NOMO-1 (cell line): ENCODE results near the gene NAGS.
"Not testable (repeated sequence)": the region's sequence is repeated elsewhere in the genome, so short reads cannot be mapped to it uniquely, and the experiment has no call there.

Experiments
- DNase-seq, 2 experiments: peaks; one replicate each; lab custom pipeline; 2025; ENCODE audit not compliant: unreplicated experiment in 2 of 2; lab: John Stamatoyannopoulos, UW

Gene NAGS

DNA sequence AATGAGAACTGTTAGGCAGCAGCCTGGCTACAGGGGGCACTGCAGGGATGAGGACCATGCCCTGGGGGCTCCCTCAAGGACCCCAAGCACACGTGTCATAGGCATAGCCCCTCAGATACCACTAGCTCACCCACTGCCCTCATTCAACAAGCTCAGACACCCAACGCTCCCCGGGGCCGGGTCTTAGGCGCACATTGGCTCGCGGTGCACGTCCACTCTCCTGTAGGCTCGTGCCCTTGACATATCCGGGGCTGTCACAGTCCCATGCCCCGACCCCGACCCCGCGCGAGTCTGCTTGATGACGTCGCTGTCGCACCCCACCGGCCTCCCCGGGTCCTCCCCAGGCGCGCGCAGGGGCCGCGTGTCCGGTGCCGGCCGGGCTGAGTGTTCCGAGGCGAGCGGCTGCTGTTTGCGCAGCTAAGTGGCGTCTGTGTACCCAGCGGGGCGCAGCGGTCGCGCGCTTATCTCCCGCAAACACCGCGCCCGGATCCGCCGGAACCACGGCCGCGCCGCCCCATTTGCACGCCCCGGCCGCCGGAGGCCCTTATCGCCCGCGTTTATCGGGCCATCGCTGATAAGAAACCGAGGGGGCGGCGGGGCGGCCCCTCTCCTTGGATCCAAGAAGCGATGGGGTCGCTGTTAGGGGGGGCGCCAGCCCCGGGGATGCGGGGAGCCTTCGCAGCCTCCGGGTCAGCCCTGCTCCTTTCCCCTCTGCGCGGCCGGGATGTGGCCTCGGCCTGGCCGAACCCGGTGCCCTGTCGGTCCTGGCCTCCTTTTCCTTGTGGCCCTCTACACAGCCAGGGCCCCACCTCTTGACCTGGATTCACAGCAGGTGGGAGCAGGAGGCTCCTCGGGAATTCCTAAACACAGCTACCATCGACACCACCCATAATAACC is 20.7 kb upstream of the NAGS start:
- DNase-seq, result no peak

DNA sequence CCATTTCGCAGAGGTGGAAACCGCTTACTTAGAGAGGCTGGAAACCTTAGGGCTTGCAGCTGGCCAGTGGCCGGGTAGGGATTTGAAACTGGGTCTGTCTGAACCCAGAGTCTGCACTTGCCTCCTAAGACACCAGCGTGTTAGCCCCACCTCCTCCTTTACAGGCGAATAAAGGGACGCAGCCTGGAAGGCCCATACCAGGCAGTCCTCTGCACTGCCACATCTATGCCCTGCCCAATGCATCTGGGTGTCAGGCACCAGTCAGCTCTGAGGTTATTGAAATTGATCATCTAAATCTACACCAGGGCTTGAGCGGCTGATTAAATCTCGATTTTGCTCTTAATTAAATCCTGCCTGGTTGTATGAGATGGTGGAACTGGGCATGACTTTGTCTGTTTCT is 19.9 kb upstream of the NAGS start:
- no peak for DNase-seq

DNA sequence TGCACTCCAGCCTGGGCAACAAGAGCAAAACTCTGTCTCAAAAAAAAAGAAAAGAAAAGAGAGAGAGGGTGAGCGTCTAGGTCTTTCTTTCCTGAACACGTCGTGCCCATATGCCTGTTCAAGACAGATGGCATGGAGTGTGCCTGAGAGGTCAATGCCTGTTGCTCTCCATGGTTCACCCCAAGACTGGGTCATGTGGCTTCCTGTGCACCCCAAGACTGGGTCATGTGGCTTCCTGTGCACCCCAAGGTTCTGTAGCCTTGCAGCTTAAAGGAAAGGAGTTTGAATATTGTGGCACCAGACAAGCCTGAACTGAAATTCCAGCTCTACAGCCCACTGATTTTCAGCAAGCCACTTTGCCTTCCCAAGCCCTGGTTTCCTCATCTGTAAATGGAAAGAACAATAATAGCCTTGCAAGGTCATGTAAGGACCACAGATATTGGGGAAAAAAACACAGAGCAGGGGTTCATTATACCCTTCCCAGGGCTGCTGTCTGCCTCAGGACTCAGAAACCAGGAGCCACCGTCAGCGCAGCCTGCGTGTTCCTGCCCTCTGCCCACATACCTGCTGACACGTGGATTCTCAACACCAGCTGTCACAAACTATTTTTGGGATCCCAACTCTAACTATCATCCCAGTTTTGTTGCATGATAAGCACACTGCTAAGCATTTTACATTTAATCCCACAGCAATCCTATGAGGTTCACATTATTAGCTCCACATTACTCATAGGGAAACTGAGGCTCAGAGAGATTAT is 18.0 kb upstream of the NAGS start:
- no peak for DNase-seq

DNA sequence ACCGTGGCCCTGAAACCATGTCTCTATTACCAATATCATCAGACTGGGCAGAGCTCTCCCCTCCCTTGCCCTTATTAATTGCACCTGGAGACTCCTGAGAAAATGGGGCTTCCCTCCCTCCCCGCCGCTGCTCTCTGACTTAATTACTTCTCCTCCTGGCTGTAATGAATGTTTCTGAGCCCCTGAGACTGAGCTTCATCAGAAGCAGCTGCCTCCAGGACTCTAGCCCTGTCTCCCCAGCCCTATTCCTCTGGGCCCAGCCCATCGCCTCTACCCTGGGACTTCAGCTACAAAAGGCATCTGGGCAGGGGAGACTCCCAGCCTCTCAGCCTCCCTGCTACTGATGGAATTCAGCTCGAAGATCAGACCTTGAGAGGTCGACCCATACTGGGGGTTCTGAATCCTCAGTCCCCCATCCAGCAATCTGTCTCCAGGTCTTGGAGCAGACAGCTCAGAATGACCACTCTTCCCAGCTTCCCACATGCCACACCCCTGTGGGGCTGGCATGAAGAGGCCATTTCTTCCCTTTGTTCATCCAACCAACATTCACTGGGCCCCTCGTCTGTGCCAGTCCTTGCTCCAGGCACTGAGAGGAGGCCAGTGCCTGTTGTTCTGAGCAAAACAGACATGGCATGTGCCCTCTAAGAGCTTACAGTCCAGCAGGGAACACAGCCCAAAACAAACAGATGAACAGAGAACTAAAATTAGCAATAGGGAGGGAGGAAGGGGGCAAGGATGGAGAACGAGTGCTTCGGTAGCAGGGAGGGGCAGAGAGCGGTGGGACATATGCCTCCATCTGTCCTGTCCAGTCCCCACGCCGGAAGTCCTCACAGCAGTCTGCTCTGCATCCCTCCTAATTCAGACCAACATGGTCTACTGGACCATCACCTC is 17.0 kb upstream of the NAGS start:
- no peak for DNase-seq

DNA sequence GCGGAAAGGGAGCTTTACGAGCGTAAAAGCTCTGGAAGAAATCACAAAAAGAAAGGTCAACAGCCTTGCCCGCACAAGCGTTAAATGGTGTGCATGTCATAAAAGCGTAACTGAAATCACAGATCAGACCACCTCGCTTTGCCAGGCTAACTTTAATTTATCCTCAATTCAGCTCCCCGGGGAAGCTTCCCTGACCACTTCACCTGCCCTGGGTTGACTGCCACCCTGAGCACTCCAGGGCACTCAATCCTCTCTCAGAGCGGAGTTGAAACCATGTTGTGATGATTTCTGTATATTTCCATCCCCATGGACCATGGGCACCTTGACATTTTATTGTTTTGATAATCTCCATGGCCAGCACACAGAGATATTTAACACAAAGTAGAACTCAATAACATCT is 16.1 kb upstream of the NAGS start:
- no peak for DNase-seq

DNA sequence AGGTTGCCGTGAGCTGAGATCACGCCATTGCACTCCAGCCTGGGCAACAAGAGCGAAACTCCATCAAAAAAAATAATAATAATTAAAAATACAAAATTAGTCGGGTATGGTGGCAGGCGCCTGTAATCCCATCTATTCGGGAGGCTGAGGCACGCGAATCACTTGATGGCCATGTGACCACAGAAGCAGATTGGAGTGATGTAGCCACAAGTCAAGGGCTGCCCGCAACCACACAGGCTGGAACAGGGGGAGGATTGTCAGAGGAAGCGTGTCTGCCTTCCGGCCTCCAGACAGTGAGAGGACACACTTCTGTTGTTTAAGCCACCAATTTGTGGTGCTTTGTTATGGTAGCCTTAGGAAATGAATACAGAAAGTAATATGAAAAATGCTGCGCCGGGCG is 11.8 kb upstream of the NAGS start:
- DNase-seq, result no peak

DNA sequence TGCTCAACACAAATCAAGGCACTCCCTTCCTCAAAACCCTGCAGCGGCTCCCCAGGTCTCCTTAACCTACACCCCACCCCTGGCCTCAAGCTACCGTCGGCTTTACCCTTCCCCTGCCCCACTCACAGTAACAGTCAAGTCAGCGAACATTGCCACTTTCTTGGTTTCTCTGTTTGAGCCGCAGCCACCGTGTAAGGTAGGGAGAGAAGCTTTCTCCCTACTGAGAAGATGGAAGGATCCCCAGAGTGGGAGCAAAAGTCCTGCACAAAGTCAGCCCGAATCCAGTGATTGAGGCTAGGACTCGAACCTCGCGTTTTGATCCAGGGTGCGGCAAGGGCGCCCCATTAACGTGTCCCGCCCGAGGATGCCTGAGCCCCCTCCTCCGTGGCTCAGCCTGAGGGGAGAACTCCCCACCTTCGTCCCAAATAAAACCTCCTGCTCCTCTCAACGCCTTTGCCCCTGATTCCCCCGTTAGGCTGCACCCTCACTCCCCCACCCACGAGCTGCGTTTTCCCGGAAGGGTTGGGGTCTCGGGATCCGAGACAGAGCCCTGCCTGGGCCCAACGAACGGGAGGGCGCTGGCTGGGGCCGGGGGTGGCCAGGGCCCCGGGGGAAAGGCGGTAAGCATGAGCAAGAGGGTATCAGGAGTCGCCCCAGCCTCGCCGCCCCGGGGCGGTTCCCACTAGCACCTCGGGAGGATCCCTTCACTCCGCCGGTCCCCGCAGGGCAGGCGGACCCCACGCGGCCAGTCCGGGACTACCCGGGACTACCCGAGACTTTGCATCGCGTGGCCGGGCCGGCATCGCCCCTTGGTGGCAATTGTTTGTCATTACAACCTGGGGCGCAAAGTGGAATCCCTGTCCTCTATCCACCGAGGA is 9.9 kb upstream of the NAGS start:
- DNase-seq, result peak; percentile 40 to 46

DNA sequence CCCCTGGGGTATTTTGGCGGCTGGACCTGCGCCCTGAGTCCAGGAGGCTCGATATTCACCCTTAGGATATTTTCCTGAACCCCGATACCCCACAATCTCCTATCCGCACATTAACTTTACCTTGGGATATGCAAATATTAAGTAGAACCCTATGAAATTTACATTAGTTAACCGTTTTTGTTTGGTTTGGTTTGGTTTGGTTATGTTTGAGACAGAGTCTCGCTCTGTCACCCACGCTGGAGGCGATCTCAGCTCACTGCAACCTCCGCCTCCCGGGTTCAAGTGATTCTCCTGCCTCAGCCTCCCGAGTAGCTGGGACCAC is 9.3 kb upstream of the NAGS start:
- DNase-seq, result no peak

DNA sequence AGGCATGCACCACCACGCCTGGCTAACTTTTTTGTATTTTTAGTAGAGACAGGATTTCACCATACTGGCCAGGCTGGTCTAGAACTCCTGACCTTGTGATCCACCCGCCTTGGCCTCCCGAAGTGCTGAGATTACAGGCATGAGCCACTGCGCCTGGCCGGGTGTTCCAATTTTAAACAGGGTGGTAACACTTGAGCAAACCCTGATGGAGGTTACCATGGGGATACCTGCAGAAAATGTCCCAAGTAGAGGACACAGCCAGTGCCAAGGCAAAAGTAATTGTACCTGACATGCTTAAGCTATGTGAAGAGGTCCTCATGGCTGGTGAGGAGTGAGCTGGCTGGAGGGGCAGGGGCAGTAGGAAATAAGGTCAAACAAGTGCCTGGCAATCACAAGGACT is 7.2 kb upstream of the NAGS start:
- DNase-seq, result not testable (repeated sequence)

DNA sequence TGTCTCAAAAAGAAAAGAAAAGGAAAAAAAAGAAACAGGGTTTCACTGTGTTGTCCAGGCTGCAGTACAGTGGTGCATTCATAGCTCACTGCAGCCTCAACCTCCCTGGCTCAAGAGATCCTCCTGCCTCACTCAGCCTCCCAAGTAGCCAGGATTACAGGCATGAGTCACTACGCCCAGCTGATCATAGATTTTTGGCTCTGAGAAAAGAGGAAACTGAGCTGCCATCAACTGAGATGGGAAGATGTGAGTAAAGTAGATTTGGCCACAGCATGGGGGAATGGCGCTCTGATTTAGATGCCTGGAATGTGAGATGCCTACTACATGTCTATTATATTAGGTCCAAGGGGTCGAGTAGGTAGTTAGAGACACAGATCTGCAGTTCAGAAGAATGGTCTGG is 5.9 kb upstream of the NAGS start:
- peak; percentile 35 to 49 for DNase-seq

DNA sequence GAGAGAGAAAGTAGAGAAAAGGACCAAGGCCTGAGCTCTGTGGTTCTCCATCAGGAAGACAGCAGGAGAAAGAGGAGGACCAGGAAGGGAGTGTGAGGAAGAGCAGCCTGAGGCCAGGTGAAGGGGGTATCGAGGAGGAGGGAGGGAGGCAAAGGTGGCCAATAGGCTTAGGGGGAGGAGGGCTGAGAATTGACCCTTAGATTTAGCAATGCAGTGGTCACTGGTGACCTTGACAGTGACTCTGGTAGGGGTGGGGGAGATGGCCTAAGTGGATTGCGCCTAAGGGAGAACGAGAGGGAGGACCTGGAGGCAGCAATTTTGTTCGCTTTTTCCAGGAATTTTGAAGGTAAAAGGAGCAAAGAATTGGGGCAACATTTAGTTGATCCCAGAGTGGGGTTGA is 5.4 kb upstream of the NAGS start:
- no peak for DNase-seq

DNA sequence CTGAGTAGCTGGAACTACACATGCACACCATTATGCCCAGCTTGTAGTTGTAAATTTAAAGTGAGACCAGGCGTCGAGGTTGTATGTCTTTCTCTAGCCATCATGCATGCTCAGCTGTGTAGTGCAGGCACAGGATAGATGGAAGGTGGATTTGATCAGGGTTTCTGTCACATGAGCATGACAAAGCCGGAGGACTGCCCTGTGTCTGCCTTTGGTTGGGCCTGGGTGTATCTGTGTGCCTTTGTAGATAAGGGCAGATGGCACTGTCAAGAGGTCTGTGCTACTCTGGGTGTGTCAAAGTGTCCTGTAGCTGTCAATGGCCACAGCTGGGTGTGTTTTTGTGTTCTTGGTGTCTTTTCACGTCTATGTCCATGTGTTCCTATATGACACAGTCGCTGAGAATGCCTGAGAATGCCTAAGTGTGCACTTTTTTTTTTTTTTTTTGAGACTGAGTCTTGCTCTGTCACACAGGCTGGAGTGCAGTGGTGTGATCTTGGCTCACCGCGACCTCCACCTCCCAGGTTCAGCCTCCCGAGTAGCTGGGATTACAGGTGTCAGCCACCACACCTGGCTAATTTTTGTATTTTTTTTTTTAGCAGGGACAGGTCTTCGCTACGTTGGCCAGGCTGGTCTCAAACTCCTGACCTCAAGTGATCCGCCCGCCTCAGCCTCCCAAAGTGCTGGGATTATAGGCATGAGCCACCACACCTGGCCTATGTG is 4.1 kb upstream of the NAGS start:
- DNase-seq, result no peak

DNA sequence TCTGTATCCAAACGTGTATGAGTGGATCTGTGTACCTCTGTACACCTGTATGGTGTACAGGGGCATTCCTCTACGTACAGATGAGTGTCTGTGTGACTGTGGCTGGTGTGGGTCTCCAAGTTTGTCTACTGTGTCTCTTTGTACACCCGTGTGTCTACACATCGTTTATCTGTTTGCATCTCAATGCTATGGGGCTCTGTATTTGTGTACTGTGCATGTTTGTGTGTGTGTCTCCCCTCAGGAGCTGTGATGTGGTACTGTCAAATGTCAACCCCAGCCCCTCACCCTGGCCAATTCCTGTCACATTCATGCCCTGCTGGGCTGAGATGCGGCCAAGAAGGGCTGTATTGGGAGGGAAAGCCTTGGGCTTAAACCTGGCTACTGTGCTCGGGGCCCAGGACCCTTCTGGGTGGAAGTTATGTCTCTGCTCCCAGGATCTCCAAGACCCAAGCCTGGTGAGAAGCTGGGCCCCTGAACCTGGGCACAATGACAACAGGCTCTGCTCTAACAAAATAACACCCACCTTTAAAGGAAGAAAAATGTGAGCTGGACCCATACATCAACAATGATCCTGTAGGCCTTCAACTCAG is 3.5 kb upstream of the NAGS start:
- DNase-seq, result no peak

DNA sequence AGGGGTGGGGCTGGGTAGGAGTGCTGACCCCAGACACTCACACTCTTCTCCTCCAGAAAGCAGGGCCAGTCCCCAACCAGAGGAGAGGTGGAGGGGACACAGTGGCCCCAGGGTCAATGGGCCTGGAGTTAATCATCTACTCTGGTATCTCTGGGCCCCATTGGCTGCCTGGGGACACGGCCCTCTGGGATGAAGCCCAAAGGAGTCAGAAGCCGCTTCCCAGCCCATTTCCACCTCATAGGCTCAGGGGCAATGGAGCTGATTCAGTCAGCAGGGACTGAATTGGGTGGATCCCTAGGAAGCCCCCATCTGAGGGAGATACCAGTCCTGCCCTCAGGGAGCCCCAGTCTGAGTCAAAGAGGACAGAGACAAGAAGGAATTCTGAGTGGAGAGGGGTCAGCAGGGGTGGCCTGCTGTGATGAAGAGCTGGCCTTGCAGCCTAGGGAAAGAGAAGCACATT is 2.9 kb upstream of the NAGS start:
- no peak for DNase-seq

DNA sequence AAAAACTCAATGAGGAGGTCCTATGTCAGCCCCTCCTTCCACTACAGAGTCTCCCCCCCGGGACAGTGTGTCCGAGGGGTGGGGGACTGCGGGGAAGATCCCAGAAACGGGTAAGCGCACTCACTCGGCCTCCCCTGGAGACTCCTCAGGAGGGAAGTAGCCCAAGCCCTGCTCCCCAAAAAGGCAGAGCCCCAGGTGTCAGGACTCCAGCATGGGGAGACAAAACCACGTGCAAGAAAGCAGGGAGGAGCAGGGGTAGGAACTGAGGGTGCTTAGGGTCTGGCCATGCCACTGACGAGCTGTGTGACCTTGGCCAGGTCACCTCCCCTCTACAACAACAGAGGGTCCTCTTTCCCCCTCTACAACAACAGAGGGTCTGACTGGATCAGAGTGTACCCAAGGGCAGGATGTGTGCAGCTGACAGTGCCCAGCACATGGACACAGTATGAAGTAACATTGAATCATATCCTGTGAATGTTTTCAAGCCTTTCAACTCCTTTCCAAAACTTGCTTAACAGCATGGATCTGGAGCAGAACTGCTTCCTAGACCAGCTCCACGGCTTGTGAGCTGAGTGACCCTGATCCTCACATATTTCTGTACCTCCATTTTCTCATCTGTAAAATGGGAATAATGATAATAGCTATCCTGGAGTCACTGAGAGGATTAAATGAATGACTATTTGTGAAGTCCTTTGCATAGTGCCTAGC is 2.1 kb upstream of the NAGS start:
- DNase-seq, result no peak

DNA sequence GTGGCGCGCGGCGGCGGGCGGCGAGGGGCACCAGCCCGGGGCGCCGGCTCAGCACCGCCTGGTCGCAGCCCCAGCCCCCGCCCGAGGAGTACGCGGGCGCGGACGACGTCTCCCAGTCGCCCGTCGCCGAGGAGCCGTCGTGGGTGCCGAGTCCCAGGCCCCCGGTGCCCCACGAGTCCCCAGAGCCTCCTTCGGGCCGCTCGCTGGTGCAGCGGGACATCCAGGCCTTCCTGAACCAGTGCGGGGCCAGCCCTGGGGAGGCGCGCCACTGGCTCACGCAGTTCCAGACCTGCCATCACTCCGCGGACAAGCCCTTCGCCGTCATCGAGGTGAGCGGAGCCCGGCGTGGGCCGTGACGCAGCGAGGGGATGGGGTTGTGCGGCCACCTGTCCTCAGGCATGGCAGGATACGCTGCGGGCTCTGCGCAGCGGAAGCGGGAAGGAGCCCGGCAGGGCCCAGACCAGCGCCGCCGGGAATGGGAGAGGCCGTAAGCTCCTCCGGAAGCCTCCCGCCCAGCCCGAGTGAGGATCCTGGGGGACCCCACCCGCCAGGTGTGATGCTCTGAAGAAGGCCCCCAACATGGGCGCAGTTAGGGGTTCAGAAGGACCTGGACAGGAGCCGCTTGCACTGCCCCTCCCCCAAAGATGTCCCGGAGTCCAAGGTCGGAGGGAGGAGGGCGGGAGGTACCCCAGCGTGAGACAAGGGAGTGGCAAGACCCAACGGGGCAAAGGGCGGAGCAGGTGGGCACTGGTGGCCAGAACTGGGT is 522 bp downstream of the NAGS start:
- no peak for DNase-seq

DNA sequence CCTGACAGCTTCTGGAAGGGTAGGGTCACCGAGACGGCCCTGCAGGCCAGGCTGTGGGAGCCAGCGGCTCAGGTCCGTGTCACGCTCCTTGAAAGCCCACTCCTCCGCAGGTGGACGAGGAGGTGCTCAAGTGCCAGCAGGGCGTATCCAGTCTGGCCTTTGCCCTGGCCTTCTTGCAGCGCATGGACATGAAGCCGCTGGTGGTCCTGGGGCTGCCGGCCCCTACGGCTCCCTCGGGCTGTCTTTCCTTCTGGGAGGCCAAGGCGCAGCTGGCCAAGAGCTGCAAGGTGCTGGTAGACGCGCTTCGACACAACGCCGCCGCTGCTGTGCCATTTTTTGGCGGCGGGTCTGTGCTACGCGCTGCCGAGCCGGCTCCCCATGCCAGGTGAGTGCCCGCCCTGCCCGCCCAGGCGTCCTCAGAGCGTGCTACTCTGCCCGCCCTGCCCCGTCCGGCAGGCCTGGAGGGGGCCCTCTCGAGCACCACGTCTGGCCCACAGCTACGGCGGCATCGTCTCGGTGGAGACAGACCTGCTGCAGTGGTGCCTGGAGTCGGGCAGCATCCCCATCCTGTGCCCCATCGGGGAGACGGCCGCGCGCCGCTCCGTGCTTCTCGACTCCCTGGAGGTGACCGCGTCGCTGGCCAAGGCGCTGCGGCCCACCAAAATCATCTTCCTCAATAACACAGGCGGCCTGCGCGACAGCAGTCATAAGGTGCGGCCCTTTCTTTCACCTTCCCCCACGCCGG is 1.3 kb downstream of the NAGS start:
- peak in 1 of 2 experiments; percentile 16 for DNase-seq
